Activated naive CD4-positive, alpha-beta T cell treated with Interleukin-2 at 50 U/mL for 16 hours (primary cell): ENCODE data around the gene COP1.

Experiments used
- DNase-seq: peaks from one replicate; pipeline ENCODE4 v3.0.0-alpha.2; 2020

Gene COP1

GRCh38 chr1:176198413-176198812 lies 8.7 kb downstream of the COP1 start:
- DNase-seq: no peak

GRCh38 chr1:176196728-176197127 lies 10.4 kb downstream of the COP1 start:
- no peak for DNase-seq

- DNase-seq: no peak
These were observed 11.5 kb downstream of the COP1 start for GRCh38 chr1:176195547-176195946.

- no peak for DNase-seq
These were observed 13.4 kb downstream of the COP1 start for GRCh38 chr1:176193663-176194062.

- no peak for DNase-seq
These were observed 14.1 kb downstream of the COP1 start for GRCh38 chr1:176193023-176193422.

- no peak for DNase-seq
These were observed 18.5 kb downstream of the COP1 start for GRCh38 chr1:176188604-176189003.

- no peak for DNase-seq
These were observed 20.1 kb downstream of the COP1 start for GRCh38 chr1:176187001-176187400.

- DNase-seq: no peak
These were observed 23.5 kb downstream of the COP1 start for GRCh38 chr1:176183618-176184017.

- DNase-seq: no peak
These were observed 28.8 kb downstream of the COP1 start for GRCh38 chr1:176178316-176178715.

- DNase-seq: no peak
These were observed 29.3 kb downstream of the COP1 start for GRCh38 chr1:176177764-176178163.

- no peak for DNase-seq
These were observed 33.0 kb downstream of the COP1 start for GRCh38 chr1:176174108-176174507.

- no peak for DNase-seq
These were observed 34.9 kb downstream of the COP1 start for GRCh38 chr1:176172215-176172614.

GRCh38 chr1:176167210-176167609 lies 39.9 kb downstream of the COP1 start:
- no peak for DNase-seq

- no peak for DNase-seq
These were observed 41.5 kb downstream of the COP1 start for GRCh38 chr1:176165573-176165972.

- DNase-seq: no peak
These were observed 42.9 kb downstream of the COP1 start for GRCh38 chr1:176164014-176164678.

GRCh38 chr1:176159993-176160392 lies 47.1 kb downstream of the COP1 start:
- DNase-seq: no peak

GRCh38 chr1:176157995-176158394 lies 49.1 kb downstream of the COP1 start:
- DNase-seq: no peak

GRCh38 chr1:176149939-176150807 lies 56.9 kb downstream of the COP1 start:
- DNase-seq: no peak

- no peak for DNase-seq
These were observed 62.6 kb downstream of the COP1 start for GRCh38 chr1:176144526-176144925.

- DNase-seq: no peak
These were observed 64.1 kb downstream of the COP1 start for GRCh38 chr1:176142973-176143372.

- DNase-seq: no peak
These were observed 65.6 kb downstream of the COP1 start for GRCh38 chr1:176141449-176141848.

- DNase-seq: no peak
These were observed 70.2 kb downstream of the COP1 start for GRCh38 chr1:176136891-176137290.

GRCh38 chr1:176134666-176135065 lies 72.4 kb downstream of the COP1 start:
- no peak for DNase-seq

GRCh38 chr1:176122282-176122681 lies 84.8 kb downstream of the COP1 start:
- DNase-seq: no peak
